HG02642 (cell line): Measurements from ENCODE around the gene BRPF1.

Experiments
- ATAC-seq: cut with Tn5 transposase; IDR thresholded peaks from one replicate; pipeline ENCODE4 v1.9.1; 2021; ENCODE audit warnings: mild to moderate bottlenecking; ENCODE audit not compliant: unreplicated experiment, poor library complexity

BRPF1 gene

DNA sequence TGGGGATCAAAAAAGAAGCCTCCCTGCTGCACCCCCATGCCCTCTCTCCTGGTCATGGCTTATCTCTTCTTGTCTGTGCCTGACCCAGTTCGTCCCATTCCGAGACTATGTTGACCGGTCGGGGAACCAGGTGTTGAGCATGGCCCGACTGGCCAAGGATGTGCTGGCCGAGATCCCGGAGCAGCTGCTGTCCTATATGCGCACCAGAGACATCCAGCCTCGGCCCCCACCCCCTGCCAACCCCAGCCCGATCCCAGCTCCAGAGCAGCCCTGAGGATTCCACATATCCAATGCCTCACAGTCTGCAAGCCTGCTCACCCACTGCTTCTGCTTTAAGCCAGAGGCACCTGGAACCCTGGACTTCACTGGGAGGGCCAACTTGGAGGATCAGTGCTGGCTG lies 2.1 kb upstream of the BRPF1 start:
- ATAC-seq = no peak

DNA sequence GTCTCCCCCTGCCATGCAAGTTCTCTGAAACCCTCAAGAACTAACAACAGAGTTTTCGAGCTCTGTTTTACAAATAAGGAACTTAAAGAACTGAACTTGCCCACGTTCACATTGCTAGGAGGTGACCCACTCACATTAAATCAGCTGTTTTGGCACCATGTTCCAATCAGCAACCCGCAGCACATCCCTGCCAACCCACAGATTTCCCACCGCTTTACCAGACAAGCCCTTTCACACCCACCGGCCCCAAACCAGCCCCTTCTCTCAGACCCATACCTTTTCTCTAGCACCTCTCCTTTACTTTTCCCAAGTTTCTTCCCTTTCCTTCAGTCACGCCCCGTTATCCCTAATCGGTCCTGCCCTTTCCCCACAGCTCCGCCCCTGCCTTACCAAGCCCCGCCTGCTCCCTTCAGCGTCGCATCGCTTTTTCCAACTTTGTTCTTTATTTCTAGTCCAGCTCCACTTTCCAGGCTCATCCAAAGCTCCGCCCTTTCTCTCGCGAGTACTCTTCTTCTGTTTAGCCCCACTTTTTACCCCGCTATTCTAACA lies 804 bp upstream of the BRPF1 start:
- peak; percentile 46 for ATAC-seq

DNA sequence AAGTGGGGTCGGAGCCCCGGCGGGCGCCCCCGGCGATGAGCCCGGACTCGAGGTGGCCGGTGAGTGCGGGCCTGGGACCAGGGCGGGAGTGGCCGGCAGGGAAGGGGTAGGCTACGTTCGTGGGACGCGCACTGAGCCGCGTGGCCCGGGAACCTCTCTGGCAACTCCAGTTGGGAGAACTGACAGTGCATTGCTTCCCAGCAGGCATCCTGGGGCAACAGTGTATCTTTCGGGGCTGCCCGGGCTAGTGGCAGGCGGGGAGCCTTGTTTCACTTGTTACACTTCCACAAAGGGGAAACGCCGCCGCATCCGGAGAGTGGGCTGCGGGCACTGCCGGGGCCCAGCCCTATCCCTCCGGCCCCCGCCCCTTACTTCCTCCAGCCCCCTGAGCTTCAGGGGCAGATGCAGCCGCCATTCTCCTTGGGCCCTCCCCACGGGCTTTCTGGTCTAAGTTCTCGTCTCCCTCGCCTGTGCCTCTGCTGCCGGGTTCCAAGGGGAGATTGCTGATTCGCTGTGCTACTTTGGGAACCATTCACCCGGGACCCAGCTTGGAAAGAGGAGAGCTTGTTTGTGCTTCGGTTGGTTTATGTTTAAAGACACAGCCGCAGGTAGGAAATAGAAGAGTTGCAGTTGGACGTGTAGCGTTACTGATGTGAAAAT lies 675 bp downstream of the BRPF1 start:
- ATAC-seq = peak; percentile 17

DNA sequence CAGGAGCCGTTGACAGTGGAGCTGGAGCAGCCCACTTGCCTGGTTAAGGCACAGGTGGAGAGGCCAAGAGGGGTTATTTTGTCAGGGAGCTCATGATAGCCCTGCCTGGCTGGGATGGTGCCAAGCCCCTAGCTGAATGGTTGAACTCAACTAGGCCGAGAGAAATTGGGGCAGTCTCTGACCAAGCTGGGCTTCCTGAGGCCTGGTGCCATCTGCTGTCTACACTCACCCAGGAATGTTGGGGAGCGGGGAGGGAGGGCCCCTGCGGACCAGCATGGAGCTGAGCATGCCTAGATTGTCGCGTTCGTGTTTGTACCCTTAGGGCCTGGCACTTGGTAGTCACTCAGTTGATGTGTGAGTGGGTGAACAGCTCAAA lies 1.2 kb downstream of the BRPF1 start:
- ATAC-seq = no peak

DNA sequence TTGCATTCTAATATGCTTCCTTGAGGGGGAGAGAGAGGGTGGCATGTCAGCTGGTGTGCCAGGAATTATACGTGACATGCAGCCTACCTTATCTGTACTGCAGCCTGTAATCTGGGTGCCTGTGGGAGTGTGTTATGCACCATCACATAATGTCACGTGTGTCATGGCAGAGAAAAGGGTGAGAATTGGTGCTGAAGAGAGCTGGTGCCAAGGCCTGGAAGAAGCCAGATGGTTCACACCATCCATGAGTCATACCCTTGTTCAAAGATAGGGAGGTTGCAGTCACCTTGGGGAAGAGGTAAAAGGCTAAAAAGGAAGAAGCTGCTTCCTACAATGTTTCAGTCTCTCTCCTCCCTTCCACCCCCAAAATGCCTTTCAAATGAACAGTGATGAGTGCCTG lies 5.3 kb downstream of the BRPF1 start:
- ATAC-seq = no peak

DNA sequence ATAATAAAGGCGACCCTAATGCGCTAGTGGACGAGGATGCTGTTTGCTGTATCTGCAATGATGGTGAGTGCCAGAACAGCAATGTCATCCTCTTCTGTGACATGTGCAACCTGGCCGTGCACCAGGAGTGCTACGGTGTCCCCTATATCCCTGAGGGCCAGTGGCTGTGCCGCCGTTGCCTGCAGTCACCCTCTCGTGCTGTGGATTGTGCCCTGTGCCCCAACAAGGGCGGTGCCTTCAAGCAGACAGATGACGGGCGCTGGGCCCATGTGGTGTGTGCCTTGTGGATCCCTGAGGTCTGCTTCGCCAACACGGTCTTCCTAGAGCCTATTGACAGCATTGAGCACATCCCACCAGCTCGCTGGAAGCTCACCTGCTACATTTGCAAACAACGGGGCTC lies 7.6 kb downstream of the BRPF1 start:
- no peak for ATAC-seq

DNA sequence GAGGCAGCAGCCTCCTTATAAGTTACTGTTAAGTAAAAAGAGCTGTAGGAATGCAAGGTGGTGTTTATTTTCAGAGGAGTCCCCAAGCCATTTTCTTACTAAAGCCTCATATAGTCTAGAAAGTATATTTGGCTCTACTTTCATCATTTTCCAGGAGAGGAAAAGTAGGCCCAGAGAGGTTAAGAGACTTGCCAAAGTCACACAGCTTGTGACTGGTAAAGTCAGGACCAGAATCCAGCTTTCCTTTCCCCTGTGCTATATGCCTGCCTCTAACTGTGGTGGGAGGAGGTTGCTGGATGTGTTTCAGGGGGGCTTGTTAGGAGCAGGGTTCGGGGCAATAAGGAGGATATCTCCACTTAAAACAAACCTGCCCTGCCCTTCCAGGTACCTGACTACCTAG lies 11.0 kb downstream of the BRPF1 start:
- no peak for ATAC-seq

DNA sequence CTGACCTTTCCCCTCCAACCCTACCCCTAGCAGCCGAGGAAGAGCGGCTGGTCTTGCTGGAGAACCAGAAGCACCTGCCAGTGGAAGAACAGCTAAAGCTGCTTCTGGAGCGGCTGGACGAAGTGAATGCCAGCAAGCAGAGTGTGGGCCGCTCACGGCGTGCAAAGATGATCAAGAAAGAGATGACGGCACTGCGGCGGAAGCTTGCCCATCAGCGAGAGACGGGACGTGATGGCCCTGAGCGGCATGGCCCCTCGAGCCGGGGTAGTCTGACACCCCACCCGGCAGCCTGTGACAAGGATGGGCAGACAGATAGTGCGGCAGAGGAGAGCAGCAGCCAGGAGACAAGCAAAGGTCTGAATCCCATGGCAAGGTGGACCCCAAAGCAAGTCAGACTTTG lies 12.0 kb downstream of the BRPF1 start:
- no peak for ATAC-seq

DNA sequence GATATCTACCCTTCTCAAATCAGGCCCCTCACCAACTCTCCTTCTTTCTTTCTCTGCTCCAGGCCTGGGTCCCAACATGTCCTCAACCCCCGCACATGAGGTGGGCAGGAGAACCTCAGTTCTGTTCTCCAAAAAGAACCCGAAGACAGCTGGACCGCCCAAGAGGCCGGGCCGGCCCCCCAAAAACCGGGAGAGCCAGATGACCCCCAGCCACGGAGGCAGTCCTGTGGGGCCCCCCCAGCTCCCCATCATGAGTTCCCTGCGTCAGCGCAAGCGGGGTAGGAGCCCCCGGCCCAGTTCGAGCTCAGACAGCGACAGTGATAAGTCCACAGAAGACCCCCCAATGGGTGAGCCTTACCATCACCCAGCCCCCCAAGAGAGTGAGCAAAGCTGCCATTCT lies 12.6 kb downstream of the BRPF1 start:
- no peak for ATAC-seq

DNA sequence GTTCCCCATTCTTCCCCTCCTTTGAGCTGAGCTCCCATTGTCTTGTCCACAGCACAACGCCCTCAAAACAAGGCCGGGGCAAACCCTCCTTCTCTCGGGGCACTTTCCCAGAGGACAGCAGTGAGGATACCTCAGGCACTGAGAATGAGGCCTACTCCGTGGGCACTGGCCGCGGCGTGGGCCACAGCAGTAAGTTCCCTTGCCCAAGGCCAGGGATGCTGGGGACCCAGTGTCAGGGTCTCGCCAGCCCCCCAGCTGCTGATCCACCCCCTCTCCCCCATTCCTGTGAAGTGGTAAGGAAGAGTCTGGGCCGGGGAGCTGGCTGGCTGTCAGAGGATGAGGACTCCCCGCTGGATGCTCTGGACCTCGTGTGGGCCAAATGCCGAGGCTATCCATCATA lies 14.0 kb downstream of the BRPF1 start:
- no peak for ATAC-seq

DNA sequence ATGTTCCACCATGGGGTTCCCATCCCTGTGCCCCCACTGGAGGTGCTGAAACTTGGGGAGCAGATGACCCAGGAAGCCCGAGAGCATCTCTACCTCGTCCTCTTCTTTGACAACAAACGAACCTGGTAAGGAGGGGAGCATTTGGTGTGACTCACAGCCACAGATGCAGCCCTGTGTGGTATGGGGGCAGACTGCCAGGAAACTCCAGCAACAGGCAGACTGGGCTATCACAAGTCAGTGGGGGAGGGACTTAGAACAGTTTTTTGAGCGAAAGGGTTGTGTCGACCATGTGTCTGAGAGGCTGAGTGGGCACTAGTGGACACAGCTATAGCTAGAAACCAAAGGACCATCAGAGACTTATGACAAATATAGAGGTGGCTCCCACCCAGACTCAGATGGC lies 14.8 kb downstream of the BRPF1 start:
- no peak for ATAC-seq

DNA sequence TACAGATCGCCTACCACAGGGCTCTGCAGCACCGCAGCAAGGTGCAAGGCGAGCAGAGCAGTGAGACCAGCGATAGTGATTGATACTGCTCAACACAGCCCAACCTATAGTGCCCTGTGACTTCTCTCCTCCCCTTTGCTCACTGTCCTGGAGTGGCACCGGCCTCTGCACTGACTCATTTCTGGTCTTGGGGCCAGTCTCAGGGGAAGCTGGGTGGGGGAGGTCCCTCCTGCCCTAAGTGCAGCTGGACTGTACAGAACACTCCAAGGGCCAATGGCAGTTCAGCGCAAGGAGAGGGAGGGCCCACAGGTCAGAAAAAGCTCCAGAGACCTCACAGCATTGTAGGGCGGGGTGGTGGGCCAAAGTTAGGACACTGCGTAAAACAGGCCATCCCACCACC lies 15.7 kb downstream of the BRPF1 start:
- ATAC-seq = no peak

DNA sequence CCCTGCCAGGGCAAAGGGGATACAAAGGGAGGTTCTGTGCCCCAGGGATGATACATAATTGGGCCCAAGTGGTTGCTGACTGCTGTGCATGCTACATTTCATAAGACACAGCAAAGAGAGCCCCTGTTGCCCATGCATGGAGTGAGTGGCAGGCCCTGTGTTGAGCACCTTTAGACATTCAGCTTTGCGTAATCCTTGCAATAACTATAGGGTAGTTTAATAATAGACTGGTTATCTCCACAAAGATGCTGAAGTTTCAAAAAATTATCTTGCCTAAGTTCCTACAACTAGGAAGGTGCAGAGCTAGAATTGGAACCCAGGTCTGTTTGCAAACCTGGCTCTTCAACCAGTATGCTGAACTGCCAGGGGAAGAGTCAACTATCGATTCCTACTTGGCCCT lies 16.5 kb downstream of the BRPF1 start:
- ATAC-seq = no peak

DNA sequence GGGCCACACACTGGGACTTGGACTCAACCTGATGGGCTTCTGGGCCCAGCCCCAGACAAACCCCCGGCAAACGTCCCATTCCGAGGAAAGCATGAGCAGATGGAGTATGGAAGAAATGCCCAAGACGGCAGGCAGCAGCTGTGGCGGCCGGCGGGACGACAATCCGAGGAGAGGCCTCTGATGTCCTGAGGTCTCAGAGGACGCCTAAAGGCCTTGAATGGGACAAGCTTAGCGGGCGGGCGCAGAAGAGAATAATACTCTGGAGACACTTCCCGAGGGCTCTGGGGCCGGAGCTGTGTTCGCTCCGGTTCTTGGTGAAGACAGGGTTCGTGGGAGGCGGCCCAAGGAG lies 17.7 kb downstream of the BRPF1 start:
- no peak for ATAC-seq

DNA sequence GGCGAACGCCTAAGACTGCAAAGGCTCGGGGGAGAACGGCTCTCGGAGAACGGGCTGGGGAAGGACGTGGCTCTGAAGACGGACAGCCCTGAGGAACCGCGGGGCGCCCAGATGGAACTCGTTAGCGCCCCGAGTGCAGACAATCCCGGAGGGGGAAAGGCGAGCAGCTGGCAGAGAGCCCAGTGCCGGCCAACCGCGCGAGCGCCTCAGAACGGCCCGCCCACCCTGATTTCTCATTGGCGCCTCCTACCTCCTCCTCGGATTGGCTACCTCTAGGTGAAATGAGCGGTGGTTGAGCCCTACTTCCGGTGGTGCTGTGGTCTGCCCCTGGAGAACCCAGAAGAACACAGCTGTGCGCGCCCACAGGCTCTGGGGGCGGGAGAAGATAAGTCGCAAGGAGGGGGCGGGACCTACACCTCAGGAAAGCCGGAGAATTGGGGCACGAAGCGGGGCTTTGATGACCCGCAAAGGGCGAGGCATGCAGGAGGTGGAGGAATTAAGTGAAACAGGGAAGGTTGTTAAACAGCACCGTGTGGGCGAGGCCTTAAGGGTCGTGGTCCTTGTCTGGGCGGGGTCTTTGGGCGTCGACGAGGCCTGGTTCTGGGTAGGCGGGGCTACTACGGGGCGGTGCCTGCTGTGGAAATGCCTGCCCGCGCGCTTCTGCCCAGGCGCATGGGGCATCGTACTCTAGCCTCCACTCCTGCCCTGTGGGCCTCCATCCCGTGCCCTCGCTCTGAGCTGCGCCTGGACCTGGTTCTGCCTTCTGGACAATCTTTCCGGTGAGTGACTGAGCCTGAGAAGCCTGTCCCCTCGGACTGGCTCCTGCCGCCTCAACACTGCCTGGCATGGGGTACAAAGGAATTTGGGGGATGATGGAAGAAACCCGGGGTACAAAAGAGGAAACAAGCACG lies 18.4 kb downstream of the BRPF1 start, which contains the start of gene OGG1:
Gene OGG1 (plus strand): TSS at position 308 of the 911 bp plus-strand sequence. CDS start 335 bp downstream, at position 643.
- peak; percentile 91 for ATAC-seq

DNA sequence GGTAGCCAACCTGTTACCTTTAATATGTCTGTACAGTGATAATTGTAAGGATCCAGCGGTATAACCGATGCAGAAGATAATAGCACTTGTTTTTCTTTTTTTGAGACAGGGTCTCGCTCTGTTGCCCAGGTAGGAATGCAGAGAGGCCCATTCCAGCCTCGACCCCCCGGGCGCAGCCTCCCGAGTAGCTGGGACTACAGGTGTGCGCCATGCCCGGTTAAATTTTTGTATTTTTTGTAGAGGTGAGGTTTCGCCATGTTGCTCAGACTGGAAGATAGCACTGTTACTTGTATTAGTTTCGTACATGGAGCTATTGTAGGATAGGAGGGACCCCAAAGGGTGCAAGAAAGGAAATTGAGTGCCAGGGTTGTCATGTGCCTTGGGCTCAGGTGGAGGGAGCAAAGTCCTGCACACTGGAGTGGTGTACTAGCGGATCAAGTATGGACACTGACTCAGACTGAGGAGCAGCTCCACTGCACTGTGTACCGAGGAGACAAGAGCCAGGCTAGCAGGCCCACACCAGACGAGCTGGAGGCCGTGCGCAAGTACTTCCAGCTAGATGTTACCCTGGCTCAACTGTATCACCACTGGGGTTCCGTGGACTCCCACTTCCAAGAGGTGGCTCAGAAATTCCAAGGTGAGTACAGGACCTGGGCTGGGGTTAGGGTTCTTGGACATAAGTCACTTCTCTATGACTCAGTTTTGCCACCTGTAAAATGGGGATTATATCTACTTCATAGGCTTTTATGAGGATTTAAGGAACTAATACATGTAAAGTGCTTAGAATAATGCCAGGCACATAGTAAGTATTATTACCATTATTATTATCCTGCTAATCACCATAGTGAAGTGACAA lies 19.2 kb downstream of the BRPF1 start:
- no peak for ATAC-seq

DNA sequence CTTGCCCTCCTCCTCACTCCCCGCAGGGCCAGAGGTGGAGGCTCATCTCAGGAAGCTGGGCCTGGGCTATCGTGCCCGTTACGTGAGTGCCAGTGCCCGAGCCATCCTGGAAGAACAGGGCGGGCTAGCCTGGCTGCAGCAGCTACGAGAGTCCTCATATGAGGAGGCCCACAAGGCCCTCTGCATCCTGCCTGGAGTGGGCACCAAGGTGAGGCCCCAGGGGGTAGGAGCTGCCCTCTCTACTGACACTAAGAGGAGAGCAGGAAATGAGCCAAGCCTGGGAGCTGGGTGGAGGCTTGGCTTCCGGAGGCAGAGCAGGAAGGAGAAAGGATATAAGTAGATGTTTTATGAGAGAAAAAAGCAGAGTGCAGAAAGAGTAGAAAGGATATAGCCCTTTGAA lies 23.1 kb downstream of the BRPF1 start:
- ATAC-seq = no peak

DNA sequence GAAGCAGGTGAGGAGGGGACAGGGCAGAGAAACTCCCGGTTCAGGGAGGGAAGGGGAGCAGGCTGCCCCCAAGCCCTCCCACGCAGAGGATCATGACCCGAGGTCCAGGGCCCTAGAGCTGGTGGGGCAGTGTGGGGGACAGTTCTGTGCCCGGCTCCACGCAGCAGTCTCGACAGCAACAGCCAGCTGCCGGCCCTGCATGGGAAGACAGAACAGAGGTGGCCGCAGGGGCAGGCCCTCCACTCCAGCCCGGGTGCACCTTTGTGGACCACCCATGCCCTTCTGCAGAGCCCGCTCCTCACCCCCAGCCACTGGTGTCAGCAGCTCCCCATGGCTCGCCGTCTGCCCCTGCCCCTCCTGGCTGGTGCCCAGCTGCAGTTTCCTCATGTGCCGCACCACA lies 25.9 kb downstream of the BRPF1 start:
- no peak for ATAC-seq

DNA sequence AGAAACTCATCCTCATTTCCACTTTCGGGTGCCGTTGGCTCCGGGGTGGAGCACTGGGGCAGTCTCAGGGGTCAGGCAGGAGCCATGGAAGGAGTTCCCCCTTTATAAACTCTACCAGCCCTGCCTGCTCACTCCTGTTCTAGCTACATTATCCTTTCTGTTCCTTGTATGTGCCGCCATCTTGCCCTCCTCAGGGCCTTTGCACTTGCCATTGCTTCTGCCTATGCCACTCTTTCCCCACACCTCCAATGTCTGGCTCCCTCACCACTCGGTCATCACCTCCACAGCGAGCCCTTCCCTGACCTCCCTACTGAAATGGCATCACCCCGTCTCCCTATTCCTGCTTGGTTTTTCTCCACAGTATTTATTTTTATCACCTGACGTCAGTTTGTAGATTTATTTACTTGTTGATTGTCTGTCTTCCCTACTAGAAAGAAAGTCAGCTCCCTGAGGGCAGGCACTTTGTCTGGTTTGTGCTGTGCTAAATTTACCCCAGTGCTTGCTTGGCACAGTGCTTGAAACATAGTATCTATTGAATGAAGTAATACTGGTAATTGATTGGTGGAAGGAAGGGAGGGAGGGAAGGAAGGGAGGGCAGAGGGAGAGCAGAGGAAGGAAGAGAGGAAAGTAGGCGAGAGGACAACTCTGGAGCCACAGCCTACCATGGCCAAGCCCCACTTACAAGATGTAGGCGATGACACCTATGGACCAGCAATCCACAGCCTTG lies 29.4 kb downstream of the BRPF1 start:
- ATAC-seq = no peak

DNA sequence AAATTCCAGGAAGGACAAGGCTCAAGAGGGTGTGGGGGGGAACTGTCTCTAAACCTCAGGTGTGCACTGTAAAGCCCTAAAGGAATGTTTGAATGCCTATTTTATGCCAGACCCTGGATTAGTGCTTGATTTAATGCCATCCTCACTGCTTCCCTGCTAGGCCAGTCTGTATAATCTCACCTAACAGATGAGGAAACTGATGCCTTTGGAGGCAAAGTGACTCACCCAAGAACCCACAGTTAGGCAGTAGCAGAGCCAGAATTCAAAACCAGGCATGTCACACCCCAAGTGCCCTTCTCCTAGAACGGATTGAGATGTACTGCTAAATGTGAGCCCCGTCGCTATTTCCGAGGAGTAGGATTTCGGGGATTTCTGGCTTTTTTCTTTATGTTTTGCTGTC lies 30.4 kb downstream of the BRPF1 start:
- ATAC-seq = no peak
